Fibroblast of skin of right quadriceps (primary cell): Measurements from ENCODE around the gene SPANXN5.
"Not testable (repeated sequence)": the region's sequence is repeated elsewhere in the genome, so short reads cannot be mapped to it uniquely, and the experiment has no call there.

Source experiments
- DNase-seq: peaks from one replicate; pipeline ENCODE4 v3.0.0-alpha.2; 2013

The SPANXN5 gene

DNA sequence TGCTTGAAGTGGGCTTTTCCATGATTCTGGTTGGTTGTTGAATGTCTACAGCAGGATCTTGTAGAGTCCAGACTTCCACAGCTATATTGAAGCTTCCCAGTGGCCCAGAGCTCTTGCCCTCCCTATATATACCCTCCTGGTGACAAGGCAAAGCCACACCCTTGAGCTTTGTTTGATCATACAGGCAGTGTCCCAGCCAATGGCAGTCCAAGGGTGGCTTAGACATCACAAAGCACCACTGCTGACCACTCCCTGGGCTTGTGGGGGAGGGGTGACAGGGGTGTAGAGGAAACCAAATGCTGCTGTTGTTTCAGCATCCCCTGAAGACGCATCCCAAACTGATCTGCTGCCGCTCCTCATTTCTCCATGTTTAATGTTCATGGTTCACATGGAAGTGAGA is at the start of gene SPANXN5:
Gene SPANXN5, minus strand, starts transcription at position 101 of the 400 bp plus-strand sequence. Its CDS starts 79 bp downstream, at position 22.
- DNase-seq: not testable (repeated sequence)

GRCh38 chrX:52843619-52844018 is 46.4 kb upstream of the SPANXN5 start:
- not testable (repeated sequence) for DNase-seq

- DNase-seq: no peak
These were observed 41.9 kb upstream of the SPANXN5 start for GRCh38 chrX:52839137-52839536.

GRCh38 chrX:52830551-52830950 is 33.3 kb upstream of the SPANXN5 start:
- no peak for DNase-seq

GRCh38 chrX:52824608-52825007 is 27.4 kb upstream of the SPANXN5 start:
- DNase-seq: no peak

DNA sequence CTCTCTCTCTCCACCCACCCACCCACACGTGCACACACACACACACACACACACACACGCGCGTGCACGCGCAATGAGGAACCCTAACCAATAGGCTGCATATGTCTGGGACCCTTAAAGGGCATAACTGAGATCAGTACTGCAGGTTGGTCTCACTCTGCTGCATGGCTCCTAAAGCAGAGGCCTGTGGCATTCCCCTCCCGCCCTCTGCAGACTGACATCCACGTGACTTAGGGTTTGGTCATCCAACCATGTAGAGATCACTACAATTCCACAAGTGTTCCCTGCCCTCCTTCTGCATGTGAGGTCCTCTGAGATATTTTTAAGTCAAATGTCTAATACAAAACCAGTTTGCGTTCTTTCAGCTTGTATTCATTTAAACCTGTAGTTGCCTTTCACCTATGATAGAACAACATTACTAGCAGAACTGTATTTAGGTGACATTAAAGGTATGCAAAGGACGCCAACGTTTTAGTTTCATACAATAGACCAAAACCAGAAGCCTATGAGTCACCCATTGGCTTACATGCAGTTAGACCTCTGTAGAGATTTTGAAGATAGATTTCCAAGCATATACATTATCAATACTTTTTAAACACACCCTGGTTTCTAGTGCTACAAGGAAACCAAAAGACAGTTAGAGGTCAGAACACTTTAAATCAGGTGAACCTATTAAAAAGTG is 24.0 kb upstream of the SPANXN5 start:
- no peak for DNase-seq

- DNase-seq: no peak
These were observed 22.6 kb upstream of the SPANXN5 start for GRCh38 chrX:52819788-52820187.

GRCh38 chrX:52811065-52811625 is 13.9 kb upstream of the SPANXN5 start, which contains the start of gene XAGE5:
TSS of gene XAGE5 (plus strand) at chrX:52811287. CDS start at chrX:52812567, 1,280 bp downstream.
- DNase-seq: no peak

GRCh38 chrX:52804876-52805275 is 7.6 kb upstream of the SPANXN5 start:
- DNase-seq: not testable (repeated sequence)

GRCh38 chrX:52773504-52773903 is 23.7 kb downstream of the SPANXN5 start:
- DNase-seq: not testable (repeated sequence)

DNA sequence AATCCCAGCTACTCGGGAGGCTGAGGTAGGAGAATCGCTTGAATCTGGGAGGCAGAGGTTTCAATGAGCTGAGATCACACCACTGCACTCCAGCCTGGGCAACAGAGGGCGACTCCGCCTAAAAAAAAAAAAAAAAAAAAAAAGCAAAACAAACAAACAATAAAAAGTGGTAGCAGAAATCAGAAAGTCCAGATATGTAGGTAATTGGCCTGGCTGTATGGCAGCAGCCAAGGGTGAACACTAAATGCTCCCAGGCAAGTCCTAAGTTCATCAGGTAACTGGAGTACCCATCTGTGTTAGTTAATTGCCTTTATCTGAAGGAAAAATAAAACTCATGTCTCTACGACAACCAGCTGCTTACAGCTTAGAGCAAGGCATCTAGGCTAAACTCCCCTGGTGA is 31.2 kb downstream of the SPANXN5 start:
- DNase-seq: not testable (repeated sequence)

GRCh38 chrX:52750952-52751351 is 46.3 kb downstream of the SPANXN5 start, which contains the start of gene SSX2B:
TSS of gene SSX2B (plus strand) at chrX:52751252. CDS start at chrX:52752681, 1,429 bp downstream.
- not testable (repeated sequence) for DNase-seq
